HG03196 (cell line): ENCODE measurements around the gene ELOVL5.

ENCODE experiments used
- ATAC-seq: cut with Tn5 transposase; IDR thresholded peaks from one replicate; pipeline ENCODE4 v1.9.1; 2021; ENCODE audit not compliant: unreplicated experiment

Gene ELOVL5

DNA sequence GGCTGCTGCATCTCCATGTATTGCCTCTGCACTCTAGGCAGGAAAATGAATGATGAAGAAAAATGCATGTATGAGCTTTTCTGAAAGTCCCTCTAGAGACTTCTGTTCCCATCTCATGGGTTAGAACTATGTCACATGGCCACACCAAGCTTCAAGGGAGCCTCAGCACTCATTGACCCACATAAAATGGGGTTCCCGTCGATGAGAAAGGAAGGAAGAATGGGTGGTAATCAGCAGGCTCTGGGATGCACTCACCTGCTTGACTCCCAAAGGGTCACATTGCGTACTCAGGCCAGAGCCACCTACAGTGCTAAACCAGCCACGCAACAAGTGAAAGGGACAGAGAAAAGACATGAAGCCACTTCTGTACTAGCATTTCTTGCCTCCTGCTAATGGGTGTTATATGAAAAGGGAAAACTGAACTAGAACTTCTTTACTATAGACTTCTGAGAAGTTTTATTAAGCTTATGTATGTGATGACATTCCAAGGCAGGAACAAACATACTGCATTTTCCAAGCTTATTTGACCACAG, 104.3 kb downstream of the ELOVL5 start:
- no peak for ATAC-seq

DNA sequence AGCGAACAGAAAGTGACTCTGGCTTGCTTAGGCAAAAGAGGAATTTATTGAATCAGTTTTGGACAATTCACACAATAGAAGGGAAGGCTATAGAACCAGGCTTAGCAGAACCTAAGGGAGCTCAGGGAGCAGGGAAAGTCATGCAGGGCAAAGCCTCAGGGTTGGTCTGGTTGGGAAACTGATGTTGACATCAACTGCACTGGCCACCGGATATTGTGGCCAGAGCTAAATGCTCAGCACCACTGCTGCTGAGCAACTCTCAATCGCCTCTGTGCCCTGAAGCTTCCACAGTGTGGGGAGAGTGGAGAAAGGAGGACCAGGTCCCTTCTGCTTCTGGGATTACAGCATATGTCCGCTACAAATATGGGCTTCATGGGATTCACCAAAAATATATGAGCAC, 106.8 kb downstream of the ELOVL5 start:
- ATAC-seq, result no peak

DNA sequence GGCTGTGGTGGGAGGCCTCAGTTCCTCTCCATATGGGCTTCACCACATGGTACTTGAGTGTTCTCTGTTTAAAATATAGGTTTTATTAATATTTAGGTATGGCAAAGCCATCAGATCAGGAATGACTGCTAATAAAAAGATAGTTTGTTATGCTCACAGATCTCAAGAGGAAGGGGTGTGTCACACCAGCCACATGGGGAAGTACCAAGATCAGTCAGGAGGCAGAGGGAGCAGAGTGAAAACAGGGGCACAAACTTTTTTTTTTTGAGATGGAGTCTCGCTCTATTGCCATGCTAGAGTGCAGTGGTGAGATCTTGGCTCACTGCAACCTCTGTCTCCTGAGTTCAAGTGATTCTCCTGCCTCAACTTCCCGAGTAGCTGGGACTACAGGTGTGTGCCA, 108.0 kb downstream of the ELOVL5 start:
- no peak for ATAC-seq

DNA sequence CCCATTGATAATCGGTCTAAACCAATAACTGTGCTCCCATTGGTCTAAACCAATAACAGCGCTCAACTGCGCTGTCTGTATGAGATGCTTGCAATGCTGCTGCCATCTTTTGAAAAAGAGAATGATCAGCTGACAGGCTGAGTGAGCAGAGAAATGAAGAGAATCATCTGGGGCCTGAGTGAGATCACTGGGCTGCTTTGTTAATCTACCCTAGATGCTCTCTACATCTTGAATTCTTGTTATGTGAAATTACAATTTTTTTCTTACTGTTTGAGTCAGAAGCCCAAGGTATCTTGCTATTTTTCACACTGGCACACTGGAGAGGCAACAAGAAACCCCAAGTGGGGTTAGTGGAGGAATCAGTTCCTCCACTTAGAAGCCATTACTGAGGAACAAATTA, 108.6 kb downstream of the ELOVL5 start:
- no peak for ATAC-seq

DNA sequence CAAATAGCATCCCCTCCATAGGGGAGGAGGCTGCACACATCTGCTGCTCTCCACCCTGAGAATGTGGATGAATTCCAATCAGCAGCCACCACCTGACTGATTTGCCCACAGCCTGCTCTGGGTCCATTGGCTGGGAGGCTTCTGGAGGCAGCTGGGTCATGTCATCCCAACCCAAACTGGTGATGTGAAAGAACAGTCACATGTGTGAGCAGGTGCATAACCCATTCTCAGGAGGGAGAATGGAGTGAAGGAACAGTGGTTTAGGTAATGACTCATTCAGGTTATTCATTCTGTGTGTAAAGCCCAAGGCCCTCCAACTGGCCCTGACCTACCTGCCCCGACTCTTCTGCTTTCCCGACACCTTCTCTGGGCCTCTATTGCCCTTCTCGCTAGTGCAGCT, 109.2 kb downstream of the ELOVL5 start:
- ATAC-seq, result peak; percentile 60

DNA sequence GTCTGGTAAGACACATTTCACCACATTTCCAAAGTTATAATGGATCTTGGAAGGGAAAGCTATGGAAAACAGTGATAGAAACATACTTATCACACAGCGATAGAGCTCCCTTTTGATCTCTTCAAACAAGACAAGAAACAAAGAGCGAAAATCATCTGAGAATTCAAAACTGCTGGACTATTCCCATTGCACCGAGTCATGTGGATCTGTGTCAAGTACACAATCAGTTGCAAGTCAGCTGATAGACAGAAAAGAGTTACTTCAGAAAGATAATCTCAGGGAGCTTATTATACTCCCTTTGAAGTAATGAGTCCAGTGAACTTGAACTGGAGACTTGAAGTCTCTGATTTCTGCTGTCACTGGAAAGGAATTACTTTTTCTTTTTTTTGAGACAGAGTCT, 110.4 kb downstream of the ELOVL5 start:
- ATAC-seq, result no peak

DNA sequence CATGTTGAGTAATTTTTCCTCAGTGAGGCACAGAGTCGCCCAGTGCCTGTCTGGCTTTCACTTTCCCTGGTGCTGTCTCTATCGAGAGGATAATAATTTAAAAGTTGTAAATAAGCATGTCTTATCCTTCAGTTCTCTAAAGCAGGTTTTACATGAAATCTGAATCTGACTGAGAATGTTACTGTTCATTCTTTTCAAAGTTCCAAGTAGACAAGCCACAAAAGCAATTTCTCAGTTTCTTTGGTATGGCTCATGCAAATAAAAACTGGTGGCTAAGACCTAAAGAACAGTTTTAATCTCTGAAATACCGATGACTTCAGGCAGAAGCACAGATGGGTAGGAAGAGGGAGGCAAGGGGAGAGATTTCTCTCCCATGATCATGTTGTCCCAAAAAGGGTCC, 112.5 kb downstream of the ELOVL5 start:
- no peak for ATAC-seq

DNA sequence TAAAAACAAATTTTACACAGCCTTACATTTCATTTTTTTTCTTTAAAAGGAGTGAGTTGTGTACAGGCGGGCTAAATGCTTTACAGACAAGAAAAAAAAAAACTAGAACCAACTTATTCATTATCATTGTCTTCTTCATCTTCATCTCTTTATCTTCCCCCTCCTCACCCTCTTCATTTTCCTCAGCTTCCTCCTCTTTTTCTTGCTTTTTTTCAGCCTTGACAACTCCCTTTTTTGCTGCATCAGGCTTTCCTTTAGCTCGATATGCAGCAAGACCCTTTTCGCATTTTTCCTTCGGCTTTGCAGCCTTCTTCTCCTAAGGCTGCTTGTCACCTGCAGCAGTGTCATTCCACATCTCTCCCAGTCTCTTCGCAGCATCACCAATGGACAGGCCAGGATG, 113.2 kb downstream of the ELOVL5 start:
- no peak for ATAC-seq

DNA sequence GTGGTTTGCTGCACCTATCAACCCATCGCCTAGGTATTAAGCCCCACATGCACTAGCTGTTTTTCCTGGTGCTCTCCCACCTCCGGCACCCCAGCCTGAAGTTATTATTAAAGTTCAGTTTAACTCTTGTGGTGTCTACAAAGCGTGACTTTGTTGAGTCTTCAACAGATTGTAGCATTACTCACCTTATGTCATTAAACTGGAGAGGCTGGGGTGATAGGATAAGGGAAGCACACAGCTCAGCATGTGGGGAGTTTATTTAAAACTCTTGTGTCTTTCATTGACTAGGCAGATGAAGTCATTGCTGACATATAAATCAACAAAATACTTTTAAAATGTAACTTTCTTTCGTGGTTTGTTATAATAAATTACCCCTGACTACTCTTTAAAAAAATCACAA, 115.4 kb downstream of the ELOVL5 start:
- no peak for ATAC-seq

DNA sequence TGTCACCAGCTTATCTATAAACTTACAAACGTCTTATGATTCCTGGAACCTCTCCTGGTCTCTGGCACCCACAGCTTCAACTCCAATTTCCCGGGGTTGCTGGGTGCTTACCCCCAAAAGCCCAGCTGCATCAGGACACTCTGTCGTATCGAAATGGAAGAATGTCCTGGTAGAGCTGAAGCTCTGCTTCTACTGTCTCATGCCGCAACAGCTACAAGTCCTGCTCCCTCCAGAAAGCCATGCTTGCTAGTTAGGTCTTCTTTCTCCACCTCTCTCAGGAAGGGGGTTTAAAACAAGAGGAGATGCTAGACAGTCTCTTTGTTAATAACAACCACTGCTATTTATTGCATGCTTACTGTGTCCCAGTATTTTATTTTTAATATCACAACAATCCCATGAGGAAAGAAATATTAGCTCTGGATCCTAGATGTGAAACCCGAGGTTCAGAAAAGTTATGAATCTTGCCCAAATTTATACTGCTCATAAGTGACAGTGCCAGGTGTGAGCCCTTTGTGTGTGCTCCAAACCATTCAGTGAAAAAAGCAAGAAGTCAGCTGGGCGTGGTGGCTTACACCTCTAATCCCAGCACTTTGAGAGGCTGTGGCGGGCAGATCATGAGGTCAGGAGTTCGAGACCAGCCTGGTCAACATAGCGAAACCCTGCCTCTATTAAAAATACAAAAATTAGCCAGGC, 117.8 kb downstream of the ELOVL5 start:
- ATAC-seq, result no peak

DNA sequence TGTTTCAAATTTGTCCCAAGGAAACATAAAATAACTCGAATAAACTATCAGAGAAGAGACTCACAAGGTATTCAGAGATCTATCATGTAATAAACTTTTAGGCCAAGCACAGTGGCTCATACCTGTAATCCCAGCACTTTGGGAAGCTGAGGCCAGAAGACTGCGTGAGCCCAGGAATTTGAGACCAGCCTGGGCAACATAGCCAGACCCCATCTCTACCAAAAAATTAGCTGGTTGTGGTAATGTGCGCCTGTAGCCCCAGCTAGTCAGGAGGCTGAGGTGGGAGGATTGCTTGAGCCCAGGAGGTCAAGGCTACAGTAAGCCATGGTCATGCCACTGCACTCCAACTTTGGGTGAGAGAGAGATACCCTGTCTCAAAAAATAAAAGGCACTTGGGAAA, 120.9 kb downstream of the ELOVL5 start:
- ATAC-seq, result no peak

DNA sequence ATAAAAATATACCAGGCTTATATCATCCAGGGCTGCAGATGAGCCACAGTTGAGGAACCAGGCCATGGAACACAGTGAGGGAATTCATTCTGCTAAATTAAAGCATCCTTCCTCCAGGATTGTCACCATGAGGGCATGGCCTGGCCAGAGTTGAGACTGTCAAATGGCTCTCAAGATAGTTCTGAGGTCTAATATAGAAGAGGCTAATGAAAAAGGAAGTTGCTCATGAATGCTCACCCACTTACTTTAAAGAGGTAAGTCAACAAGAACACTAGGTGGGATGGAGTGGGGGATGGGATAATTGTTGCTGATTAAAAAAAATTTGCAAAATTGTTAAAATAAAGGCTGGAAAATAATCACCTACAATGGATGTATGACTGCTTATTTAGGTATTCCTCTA, 128.1 kb downstream of the ELOVL5 start:
- ATAC-seq, result no peak
